Measurements from ENCODE around the gene KLHL41.

The KLHL41 gene

GRCh38 chr2:169479257-169480078 lies 30.0 kb upstream of the KLHL41 start, which contains the start of gene BBS5 (continued):
- TF ChIP-seq ZBTB26 (tag by site-specific recombination; optimal IDR thresholded peaks at IDR 0.05) (peak; percentile 90), ZNF624 (tag by site-specific recombination; IDR thresholded peaks at IDR 0.05) (no peak), TCF7L2 (IDR thresholded peaks at IDR 0.05; ENCODE audit: borderline replicate concordance, low read depth, low read length) (no peak), ZNF280C (tag by site-specific recombination; IDR thresholded peaks at IDR 0.05) (no peak), ZBTB8A (tag by site-specific recombination; IDR thresholded peaks at IDR 0.05) (peak; percentile 82), PRDM1 (tag by site-specific recombination; IDR thresholded peaks at IDR 0.05) (no peak), ZNF571 (tag by site-specific recombination; IDR thresholded peaks at IDR 0.05) (no peak), ZNF843 (tag by site-specific recombination; IDR thresholded peaks at IDR 0.05) (peak; percentile 32; the same call in 1 of the 2 replicates), HIC1 (tag by site-specific recombination; IDR thresholded peaks at IDR 0.05) (no peak), ZBTB10 (tag by site-specific recombination; IDR thresholded peaks at IDR 0.05) (no peak), ZNF423 (tag by site-specific recombination; IDR thresholded peaks at IDR 0.05) (0 out of 2 replicates have a peak, but pooled peaks have one; percentile 15), ZSCAN30 (tag by site-specific recombination; IDR thresholded peaks at IDR 0.05) (no peak), GLIS1 (tag by site-specific recombination; IDR thresholded peaks at IDR 0.05) (peak; percentile 50; the same call in 1 of the 2 replicates), ZNF416 (tag by site-specific recombination; IDR thresholded peaks at IDR 0.05) (no peak), ZNF426 (tag by site-specific recombination; IDR thresholded peaks at IDR 0.05) (no peak), ZSCAN16 (tag by site-specific recombination; IDR thresholded peaks at IDR 0.05) (no peak), KLF9 (tag by site-specific recombination; IDR thresholded peaks at IDR 0.05; ENCODE audit: low read depth) (0 out of 2 replicates have a peak, but pooled peaks have one; percentile 14), ZNF23 (tag by site-specific recombination; IDR thresholded peaks at IDR 0.05; ENCODE audit: borderline replicate concordance) (no peak), ZNF223 (tag by site-specific recombination; IDR thresholded peaks at IDR 0.05) (no peak), ZNF530 (tag by site-specific recombination; IDR thresholded peaks at IDR 0.05; ENCODE audit: low read depth) (no peak), KLF16 (tag by site-specific recombination; IDR thresholded peaks at IDR 0.05) (peak; percentile 48; the same call in 1 of the 2 replicates), ZNF26 (tag by site-specific recombination; IDR thresholded peaks at IDR 0.05) (no peak), ZNF239 (tag by site-specific recombination; IDR thresholded peaks at IDR 0.05) (no peak), SP7 (tag by site-specific recombination; IDR thresholded peaks at IDR 0.05) (peak; percentile 54; the same call in 1 of the 2 replicates), HOXA7 (CRISPR knock-in tag; IDR thresholded peaks at IDR 0.05; ENCODE audit: borderline replicate concordance) (no peak), OVOL3 (tag by site-specific recombination; IDR thresholded peaks at IDR 0.05) (no peak), ZBTB21 (tag by site-specific recombination; IDR thresholded peaks at IDR 0.05) (no peak), ZNF18 (tag by site-specific recombination; IDR thresholded peaks at IDR 0.05) (no peak), ZNF514 (tag by site-specific recombination; IDR thresholded peaks at IDR 0.05) (no peak)
